GM18867 (cell line): ENCODE data around the gene EARS2.

ENCODE experiments used
- ATAC-seq: cut with Tn5 transposase; IDR thresholded peaks from one replicate; pipeline ENCODE4 v1.9.1; 2021; ENCODE audit warnings: mild to moderate bottlenecking, moderate library complexity; ENCODE audit not compliant: unreplicated experiment

The EARS2 gene

DNA sequence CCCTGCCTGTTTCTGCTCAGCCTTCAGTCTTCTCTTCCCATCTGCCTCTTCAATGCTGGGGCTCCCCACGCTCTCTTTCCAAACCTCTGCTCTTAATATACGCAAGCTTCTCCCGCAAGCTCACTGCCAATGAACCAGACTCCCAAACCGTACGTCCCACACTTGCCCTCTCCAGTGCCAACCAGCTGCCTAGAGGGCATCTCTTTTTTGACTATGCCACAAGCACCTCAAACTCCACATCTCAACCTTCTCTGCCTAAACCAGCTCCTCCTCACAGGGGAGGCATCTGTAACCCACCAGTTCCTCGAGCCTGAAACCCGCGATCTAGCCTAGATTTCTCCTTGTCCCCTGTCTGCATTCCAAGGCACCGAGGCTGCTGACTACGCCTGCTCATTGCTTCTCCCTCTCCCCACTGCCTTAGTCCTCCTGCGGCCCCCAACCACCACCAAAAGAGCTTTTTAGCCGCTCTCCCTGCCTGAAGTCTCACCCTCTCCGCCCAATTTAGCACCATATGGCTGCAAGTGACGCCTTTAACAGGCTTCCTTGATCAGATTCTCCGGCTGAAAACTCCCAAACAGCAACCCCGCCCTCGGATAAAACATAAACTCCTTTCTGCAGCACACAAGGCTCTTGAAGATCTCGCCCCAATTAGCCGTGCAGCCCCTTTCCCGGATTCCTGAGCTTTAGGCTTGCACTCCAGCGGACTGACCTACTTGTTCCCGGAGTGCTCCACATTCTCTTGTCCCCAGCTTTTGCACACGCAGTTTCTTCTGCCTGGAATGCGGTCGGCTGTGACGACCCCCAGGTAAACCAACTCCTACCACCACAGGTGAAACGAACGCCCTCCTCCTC is 48.3 kb downstream of the EARS2 start:
- ATAC-seq, result no peak

DNA sequence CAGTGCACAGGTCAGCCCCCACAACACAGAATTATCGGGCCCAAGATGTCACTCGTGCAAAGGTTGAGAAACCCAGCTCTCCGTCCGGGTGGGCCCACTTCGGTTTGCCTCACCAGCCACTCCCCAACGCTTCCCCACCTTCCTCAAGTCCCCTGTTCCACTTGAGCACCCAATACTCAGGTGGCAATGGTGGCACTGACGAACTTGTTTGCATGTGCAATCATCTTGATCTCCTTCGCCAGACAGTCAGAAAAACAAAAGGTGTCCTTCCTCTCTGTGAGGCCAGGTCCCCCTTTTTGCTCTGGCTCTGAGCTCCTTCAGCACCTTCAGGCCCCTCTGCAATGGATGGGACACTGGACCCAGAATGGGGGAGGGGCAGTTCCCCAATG is 50.5 kb downstream of the EARS2 start:
- ATAC-seq, result no peak

DNA sequence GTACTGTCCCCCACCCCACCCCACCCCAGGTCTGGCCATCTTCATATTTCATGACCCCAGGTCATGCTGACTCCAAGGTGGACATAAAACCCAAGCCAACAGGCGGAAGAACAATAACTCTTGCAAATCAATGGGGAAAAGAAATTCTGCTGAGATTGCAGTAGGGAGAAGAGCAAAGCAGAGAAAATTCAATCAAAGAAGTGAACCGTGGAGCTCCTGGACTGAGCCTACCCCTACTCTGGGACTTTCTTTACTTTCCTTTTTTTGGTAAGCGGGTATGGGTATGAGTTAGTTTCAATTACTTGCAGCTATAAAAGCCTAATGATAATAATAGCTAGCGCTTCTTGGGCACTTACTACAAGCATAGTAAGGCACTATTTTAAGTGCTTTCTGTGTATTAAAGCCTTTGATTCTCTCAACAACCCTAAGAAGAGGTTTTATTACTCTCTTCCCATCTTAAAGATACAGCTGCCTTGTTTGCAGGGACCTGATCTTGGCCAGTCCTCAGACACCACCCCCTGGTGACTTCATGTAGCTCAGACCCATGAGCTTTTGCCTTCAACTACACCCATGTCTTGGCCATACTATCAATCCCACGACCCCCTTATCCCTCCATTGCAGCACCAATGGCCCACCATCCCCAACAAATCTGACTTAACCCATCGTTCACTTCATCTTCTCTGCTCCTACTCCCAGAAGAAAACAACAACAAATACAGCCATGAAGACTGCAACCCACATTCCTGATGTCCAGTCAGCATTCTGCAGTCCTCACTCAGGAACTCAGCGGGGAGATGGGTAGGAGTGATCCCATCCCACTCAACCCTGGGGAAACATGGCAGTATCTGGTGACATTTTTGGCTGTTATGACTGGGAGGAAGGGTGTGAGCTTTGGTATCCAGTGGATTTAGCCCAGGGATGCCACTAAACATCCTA is 51.2 kb downstream of the EARS2 start:
- ATAC-seq, result no peak

DNA sequence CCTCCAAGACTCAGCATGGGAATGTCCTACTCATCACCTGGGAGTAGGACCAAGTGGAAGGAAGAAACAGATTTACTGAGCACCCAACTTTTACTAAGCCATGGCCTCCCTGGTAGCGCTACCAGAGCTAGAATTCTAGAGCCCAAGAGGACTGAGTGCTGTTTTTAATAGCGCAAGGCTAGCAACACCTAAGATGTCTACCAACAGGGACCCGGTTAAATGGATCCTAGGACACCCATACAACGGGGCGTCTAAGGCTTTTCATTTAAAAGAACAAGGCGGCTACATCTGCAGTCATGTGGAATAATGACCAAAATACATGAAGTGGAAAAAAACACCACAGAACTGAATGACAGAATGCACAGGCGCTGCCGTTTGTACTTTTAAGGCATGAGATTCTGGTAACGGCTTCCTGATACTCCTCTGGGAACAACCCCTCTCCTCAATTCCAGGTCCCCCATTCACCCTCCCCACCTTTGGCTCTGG is 51.9 kb downstream of the EARS2 start:
- no peak for ATAC-seq

DNA sequence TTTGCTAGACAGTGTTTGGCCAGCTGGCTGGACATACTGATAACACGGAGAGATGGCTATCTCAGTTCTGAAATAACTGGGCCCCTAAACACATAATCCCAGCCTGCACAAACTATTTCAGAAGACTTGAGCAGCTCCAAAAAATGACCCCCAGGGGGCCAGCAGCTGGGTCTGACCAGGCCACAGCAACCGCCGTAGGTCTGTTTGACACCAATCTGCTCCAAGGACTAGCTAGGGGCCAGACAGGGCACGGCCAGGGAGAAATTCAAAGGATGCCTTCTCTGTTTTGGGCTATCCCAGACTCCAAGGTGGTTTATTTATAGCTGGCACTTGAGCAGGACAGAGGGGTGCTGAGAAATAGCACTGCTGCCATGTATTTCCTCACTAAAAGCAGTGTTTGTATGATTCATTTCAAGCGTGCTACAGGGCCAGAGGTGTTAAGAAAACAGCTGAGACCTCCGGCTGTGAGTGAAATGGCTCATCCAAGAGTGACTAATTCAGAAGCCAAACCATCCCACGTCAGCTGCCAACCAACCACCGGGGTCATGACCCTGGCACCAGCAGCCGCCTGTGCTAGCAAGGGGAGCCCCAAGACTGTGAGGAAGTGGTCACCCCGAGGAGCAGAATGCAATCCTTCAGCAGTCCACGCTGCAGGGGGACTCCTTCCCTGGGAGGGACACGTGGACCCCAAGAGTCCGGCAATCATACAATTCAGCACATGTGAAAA is 52.5 kb downstream of the EARS2 start:
- ATAC-seq, result peak; percentile 76

DNA sequence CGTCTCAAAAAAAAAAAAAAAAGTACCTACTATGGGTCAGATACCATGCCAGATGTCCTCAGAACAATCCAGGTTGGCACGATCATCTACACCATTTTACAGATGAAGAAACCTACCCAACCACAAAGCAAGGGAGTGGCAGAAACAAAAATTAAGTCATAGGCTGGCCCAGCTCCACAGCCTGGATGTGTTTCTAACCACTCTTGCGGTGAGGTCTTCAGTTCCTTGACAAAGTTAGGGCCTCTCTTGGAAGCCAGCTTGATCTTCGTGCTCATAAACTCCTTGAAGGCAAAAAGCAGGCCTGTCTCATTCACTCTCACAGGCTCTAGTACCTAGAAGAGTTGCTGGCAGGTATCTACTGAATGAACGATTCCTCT is 53.1 kb downstream of the EARS2 start:
- ATAC-seq, result peak; percentile 6

DNA sequence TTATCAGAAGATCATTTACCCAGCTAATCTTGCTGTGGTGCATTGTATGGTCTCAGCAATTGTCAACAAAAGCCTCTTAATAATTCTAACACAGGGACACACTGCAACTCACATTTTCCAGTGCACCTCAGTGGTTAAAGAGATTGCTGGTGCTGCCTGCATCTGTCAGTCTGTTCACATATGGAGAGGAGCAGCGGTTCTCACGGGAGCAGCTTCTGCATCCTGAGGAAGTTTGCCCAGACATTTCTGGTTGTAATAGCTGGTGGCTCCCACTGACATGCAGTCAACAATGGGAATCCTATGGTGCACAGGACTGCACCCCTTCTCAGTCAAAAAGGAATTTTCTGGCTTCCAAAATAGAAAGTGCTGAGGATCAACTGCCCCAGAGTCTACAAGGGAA is 54.7 kb downstream of the EARS2 start:
- ATAC-seq, result no peak

DNA sequence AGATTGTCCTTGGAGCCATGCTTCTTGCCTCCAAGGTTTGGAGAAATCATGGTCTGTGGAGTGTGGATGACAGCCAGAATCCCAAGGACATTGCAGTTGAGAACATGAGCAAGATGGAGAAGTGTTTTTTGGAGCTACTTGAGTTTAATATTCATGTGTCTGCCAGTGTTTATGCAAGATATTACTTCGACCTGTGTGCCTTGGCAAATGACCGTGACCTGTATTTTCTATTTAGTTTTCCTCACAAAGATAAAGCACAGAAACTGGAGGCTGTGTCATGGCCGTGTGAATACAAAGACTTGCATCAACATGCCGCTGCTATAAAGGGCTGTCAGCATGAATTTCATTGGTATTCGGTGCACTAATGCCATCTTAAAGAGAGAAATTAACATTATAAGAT is 55.9 kb downstream of the EARS2 start:
- no peak for ATAC-seq

DNA sequence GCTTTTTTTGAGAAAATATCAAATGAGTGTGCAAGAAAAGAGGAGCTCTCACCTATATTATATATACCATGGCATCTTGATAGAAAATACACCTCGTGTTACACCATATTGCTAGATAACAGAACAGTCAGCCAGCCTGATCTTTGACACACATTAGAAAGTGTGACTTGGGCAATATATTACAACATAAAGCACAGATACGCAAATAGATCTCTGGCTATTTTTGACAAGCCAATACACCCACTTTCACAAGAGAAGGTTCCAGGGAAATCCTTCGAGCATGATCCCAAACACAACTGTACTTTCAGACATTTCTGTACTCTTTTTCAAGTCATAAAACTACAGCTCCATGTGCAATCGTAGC is 56.3 kb downstream of the EARS2 start:
- ATAC-seq, result no peak

DNA sequence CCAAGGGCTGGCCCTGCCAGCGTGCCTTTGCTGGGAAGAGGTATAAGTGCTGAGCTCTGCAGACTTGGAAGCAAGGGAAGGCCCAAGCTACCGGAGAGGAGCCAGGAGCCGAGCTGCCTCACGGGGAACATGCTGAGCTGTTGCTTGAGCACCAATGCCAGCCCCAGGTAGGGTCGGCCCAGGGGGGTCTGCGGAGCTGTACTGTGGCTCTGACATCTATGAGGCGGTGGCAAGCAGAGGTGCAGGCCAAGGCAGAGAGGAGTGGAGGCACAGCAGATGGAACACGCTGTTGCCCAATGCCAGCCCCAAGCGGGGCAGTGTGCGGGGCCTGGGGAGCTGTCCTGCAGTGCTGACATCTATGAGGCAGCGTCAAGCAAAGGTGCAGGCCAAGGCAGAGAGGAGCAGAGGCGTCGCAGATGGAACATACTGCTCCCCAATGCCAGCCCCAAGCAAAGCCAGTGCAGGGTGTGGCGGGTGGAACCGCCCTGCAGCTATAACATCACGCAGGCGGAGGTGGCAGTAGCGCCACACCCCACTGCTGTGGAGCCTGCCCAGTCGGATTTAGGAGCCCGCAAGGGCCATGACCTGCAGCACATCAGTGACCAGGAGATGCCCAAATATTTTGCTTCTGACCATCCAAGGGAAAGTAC is 56.8 kb downstream of the EARS2 start:
- no peak for ATAC-seq

DNA sequence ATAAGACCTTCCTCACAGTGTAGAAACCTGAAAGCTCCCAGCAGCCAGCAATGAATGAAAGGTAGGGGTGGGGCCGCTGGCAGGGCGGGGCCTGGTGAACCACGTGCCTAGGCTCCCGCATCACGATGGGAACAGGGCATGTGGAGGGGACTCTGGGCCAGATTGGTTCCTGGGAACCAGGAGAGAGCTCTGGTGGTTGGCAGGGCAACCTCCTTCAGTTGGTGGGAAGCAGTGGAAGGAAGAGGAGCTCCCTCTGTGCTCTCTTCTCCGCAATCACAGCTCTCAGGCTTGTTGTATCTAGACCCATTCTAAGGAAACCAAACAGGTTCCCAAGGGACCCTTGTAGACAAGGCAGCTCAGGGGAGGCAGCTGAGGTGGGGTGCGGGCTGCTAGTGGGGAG is 57.3 kb downstream of the EARS2 start:
- ATAC-seq, result no peak

DNA sequence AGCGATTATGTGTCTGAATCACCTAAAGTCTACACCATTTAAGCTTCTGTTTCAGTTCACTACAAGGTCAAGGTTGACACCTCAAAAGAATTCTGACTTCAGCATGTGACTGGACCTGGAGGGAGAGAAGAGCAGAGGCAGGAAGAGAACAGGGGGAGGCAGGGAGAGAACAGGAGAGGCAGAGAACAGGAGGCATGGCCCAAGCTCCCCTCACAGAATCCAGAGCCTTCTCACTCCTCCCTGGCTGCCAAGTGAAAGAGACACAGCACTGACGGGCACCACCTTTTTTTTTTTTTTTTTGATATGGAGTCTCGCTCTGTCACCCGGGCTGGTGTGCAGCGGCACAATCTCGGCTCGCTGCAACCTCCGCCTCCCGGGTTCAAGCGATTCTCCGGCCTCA is 58.3 kb downstream of the EARS2 start:
- no peak for ATAC-seq

DNA sequence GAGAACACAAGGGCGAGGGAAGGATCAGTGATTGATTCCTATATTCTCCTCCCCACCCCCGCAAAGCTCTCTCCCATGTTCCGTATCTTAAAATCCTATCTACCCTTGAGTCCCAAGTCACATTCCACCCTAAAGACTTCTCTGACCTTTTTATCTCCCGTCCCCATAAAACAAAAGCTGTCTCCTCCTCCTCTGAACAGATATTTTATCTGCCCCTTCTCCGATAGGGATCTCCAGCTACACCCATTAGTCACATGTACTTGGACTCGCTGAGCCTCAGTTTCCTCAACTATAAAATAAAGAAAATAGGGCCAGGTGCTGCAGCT is 59.6 kb downstream of the EARS2 start:
- no peak for ATAC-seq

DNA sequence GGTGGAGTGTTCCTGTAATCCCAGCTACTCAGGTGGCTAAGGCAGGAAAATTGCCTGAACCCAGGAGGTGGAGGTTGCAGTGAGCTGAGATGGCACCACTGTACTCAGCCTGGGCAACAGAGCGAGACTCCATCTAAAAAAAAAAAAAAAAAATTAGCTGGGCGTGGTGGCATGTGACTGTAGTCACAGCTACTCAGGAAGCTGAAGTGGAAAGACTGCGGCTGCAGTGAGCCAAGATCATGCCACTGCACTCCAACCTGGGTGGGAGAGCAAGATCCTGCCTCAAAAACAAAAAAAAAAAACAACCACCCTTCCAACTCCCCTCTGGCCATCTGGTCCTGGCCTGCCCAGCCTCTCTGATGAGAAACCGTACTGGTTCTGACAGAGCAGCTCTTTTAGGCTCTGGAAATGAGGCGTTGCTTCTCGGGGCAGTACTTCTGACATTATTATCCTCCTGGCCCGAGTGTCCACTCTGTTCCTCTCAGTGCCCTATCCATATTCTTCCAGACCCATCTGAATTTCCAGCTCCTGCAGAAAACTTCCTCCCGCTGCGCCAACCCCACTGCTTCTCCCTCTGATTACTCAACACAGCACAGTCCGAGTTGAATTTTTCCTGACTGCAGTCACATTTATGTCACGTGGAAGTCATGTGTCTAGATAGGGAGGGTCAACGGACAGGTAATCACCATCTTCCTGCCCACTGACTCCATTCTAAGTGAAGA is 60.2 kb downstream of the EARS2 start:
- no peak for ATAC-seq

DNA sequence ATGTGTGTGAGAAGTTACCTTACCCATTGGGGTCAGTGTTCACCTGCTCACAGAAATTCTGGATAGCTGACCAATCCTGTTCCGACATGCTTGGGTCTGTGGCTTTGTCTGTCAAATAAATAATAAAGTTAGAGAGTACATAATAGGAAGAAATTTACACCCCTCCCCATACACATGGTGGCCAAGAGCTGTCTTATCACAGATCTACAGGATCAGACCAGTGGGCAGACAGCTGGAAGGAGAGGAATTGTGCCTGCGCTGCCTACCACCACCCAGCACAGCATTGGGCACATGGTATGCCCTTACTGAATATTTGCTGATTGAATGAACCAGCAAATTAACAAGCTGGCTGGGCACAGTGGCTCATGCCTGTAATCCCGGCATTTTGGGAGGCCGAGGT is 61.5 kb downstream of the EARS2 start:
- ATAC-seq, result no peak

DNA sequence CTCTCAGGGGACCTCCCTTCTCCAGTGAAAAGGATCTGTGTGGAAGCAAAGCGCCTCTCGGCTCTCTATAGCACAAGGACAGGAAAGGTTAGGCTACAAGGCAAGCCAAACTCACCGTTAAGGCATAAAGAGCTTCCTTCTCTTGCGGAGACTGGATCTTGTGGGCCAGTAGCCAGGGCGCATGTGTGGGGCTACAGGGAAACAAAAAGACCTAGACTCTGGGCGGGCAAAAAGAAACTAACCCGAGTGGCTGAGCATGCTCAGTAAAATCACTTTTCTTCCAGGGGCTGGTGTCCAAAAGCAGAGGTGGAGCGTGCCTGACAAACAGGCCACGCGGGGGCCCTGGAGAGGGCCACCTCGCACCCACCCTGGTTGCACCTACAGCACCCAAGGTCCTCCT is 63.0 kb downstream of the EARS2 start:
- no peak for ATAC-seq

DNA sequence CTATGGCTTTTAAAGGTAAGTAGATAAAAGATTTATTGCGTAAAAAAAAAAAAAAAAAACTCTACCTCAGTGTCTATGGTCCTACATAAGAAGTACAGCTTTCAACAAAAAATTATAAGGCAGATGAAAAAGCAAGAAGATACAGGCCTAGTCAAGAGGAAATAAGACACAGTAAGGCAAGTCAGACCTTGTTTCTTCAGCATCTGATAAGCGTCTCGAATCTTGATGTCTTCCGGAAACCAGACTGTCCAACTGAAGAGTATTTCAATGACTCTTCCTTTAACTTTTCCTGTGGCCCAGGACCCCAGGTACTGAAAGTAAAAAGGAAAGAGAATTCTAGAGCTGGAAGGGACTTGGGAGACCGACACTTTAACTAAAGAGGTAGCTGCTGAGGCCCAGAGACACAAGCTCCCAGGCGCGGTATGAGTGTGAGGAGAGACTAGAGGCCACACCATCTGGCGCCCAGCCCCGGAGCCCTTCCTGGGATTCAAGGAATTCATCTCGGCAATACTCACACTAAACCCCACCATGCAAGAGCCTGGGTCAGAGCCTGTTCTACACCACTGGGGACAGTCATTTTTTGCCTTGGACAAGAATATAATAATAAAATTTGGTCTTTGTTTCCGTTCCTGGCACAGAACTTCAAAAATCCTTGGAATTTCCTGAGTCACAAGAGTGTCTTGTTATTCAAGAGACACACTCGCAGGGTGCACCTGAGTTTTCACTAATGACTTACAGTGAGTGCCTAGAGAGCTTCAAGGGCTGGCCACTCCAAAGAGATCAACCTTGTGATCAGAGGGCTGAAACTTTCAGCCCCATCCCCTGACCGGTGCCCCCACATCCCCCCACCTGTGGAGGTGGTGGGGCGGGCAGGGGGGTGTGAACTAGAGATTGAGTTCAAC is 65.4 kb downstream of the EARS2 start:
- no peak for ATAC-seq

DNA sequence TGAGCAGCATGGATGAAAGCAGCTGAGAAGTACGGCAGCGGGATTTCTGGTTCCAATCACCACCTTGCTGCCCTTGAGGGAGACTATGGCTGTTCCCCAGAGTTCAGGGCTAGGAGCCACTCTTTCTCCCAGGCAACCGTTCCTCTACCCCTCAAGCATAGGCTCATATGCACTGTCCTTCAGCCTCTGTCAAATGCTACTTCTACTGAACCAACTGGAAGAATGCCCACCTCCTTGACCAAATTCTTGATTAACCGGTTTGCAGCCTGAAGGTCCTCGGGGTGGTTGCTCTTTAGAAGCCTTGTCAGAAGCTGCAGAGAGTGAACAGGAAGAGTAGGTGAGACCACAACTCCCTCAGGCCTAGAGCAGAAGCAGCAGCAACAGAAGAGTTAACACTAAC is 70.7 kb downstream of the EARS2 start:
- no peak for ATAC-seq

DNA sequence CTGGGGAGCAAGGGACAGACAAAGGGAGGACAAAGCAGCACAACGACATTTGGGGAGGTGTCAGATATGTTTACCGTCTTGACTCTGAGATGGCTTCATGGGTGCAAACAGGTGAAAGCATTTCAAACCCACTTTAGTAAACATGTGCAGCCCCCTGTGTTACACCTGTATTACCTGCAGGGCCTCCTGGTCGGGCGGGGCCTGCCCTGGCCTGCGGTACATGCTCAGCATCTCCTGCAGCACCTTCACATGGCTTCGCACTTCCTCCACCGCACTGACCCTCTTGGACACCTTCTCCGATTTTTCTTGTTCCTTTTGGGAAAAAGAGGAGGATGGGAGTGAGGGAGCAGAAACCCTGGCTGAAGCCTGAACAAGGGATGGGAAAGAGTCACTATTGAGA is 71.3 kb downstream of the EARS2 start:
- no peak for ATAC-seq
